Left lobe of liver (tissue), 2 donors: ENCODE data around the gene FGF6. TPM values are rescaled to one million over a fixed set of nuclear protein-coding genes. Genes with fewer than 3 reads are reported as not detected.
"Not testable (repeated sequence)": the region's sequence is repeated elsewhere in the genome, so short reads cannot be mapped to it uniquely, and the experiment has no call there.

Experiments
- ATAC-seq: fragments of 200-7000 bp; cut with Tn5 transposase; one replicate; pipeline ENCODE4 v1.9.1; 2020; ENCODE audit warnings: mild to moderate bottlenecking, moderate library complexity
- DNase-seq: peaks from one replicate; pipeline ENCODE4 v3.0.0-alpha.2; 2020; ENCODE audit warnings: low spot score
- total RNA-seq: library from RNA; stranded (reverse); gene quantifications from one replicate; pipeline ENCODE4 v1.2.1, GENCODE V29; 2021
- donor health status: DM: no; HTN: no; CAD: no; lungs with moderate emphysema.
- donor health status: DM: no; HTN: yes; CAD: no.

FGF6 gene, protein sequence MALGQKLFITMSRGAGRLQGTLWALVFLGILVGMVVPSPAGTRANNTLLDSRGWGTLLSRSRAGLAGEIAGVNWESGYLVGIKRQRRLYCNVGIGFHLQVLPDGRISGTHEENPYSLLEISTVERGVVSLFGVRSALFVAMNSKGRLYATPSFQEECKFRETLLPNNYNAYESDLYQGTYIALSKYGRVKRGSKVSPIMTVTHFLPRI
- total RNA-seq = not detected

DNA sequence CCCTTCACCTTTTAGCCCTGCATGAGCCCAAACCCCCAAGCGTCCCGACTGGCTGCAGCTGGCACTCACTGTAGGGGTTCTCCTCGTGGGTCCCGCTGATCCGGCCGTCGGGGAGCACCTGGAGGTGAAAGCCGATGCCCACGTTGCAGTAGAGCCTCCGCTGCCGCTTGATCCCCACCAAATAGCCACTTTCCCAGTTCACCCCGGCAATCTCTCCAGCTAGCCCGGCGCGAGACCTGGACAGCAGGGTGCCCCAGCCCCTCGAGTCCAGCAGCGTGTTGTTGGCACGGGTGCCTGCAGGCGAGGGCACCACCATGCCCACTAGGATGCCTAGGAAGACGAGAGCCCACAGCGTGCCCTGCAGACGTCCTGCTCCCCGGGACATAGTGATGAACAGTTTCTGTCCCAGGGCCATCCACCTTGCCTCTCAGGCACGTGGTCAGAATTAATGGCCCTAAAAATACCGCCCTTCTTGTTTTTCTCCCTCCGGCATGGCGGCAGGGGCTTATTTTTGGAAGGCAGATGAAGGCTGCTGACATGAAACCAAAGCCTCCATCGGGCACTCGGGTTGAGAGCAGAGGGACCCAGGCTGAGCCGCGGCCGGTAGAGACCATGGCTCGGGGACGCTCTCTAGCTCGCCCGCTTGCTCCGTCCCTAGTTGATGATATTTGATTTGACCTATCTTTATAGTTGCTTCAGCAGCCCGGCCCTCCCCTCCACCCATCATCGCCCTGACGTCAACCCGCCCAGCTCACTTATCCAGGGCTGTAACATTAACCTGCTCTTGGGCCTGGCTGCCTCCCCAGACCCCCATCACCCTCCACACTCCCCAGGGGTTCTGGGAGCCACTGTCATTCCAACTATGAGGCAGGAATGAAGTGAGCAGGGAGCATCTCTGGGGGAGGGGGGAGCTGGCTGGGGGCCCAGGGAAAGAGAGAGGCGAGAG, at the start of gene FGF6:
FGF6 (minus strand) TSS at position 660 of the 946 bp plus-strand sequence; CDS start at position 415, 245 bp downstream.
- peak; percentile 38 for DNase-seq
- ATAC-seq = no peak

DNA sequence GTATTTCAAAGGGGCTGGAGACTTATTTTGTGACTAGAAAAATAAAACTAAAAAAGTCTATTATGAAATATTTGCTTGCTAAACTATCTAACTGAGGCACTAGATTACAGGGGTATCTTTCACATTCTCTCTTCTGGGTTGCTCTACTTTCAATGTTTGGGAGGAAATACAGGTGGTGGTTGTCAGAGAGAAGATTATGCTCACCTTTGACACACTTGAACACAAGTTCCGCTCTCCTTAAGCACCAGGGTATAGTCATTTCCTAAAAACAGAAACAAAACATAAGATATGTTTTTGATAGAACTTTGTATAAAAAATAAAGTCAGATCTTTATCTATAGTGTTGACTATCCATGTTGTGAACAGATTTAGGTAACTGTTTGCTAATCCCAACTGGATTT, 45.4 kb upstream of the FGF6 start:
- DNase-seq (no peak), ATAC-seq (no peak)

DNA sequence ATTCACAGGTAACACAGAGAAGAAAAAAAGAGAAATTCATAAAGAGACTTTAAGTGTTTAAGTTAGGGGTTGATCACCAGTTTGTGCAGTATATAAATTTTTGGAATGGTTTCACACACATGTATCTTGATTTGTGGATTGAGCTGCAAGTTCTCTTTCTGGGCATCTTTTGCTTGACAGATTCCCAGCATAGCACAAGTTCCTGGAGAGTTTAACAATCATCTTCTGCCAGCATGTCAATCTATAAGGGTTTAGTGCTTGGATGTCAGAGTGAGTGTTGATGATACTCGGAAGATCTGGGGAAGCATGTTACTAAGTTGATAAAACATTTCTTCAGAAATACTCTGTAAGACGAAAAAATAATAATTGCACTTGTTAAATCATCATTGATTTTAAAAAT, 43.9 kb upstream of the FGF6 start:
- DNase-seq (no peak), ATAC-seq (no peak)

DNA sequence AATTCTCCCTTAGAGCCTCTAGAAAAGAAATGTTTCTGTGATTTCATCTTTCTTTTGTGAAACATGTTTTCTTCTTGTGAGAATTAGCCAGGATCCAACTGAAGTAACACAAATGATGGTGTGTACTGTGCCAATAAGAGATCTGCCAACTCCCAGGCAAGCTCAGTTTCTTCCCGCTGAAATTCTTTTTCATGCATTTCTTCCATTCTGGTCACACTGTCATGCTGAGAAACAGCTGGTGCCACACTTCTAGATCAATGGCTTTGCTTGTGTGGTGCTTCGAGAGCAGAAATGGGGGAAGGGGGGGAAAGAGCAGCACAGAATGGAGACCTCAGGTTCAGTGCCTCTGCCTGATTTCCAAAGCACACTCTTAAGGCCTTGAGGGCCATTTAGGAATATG, 41.4 kb upstream of the FGF6 start:
- no peak for ATAC-seq
- no peak for DNase-seq

DNA sequence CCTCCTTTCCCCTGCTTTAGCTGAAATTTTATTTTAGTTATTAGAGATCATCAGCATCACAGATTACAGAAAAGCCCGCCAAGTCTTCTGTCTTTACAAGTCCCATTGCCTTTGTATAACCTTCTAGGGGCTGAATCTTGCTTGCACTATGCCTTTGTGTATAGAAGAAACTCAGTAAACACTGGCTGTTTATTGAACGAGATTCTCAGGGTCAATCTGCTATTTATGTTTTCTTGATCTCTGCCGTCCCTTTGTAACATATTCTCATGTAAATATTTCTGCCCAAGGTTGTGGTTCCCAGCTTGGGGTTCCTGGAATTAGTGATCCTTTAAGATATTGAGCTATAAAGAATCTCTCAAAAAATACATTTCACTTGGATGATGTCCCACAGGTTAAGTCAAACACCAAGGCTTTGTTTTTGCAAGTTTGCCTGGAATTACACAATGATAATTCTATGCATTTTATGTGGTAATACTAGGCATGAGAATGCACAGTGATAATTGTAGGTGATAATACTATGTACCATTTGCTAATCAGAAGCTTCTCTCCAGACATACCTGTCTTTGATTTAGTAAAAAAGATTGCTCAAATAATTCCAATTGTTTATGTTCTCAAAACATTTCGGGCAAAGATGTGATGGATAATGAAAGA, 40.6 kb upstream of the FGF6 start:
- ATAC-seq (no peak), DNase-seq (no peak)

DNA sequence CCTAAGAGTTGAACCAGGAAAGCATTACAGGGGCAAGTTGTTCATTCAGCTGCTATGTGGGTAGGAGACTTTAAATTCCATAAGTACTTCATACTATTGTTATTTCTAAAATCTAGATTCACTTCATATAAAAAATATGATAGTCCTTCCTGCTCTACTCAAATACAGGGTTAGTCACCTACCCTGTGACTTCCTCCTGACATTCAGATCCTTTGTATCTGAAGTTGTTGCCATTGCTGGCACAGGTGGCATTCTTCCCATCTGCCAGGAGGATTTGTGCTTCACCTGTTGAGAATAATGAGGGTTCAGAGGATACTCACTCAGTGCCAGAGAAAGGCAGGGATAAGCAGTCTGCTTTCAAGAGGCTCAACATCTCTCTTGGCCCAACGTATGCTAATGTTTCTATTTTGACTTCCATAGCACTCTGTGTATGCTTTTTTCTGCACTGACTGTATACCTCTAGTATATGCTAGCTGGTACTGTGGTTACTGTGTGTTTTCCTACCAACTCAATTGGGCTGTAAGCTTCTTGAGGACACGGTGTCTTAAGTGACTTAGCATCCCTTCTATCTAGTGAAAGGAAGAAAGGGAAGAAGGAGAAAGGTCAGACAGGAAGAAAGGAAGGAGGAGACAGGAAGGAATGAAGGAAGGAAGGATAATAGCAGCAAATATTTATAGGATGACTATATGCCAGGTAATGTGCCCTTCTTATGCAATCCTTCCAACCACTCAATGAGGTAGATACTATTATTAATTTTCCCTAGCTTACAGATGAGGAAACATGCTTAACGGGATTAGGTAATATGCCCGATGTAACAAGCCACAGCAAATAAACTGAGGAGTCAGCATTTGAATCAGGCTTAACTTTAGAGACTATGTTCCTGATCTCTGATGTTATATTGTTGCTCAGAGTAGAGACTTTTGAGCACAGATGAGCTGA, 38.5 kb upstream of the FGF6 start:
- DNase-seq (no peak), ATAC-seq (no peak)

DNA sequence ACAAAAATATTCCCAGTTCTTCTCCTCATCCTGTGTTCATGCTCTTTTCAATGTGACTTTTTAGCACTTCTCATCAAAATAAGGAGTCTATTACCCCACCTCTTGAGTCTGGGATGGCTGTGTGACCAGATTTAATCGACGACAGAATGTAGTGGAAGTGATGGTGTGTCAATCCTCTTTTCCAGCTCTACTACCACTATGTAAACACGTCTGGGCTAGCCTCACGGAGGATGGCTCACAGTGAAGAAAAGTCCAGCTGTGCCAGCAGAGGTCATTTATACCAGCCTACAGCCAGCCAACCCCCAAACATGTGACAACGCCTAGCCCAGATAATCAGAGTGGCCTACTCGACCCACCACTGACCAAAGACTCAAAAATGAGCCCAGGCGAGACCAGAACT, 37.3 kb upstream of the FGF6 start:
- ATAC-seq (no peak), DNase-seq (no peak)

DNA sequence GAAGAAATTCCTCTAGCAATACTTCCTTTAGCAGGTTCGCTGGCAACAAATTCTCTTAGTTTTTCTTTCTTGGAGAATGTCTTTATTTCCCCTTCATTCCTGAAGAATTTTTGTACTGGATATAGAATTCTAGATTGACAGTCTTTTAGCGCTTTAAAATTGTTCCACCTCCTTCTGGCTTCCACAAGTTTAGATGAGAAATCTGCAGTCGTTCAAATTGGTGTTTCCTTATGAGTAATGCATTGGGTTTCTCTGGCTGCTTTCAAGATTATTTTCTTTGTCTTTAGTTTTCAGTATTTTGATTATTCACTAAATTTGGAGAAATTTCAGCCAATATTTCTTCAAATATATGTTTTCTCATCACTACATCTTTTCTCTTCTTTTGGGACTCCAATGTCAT, 33.3 kb upstream of the FGF6 start:
- DNase-seq = no peak
- ATAC-seq = no peak

DNA sequence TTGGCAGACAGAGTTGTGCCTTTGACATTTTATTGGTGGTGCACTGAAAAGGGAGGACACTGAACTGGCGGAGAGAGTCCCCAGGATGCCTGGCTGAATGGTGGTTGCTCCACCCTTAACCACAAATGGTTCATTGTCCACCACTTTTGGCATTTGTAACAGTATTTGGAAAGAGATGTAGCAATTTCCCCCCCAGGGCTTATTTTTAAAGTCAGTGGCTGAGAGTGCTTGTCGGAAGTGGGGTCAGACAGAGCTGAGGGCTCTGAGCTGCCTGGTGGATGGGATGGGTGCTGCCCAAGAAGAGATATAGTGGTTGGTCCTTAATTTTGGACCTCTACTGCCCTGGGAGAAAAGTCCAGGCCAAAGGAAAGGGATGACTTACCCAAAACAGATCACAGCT, 31.5 kb upstream of the FGF6 start:
- no peak for ATAC-seq
- DNase-seq = no peak

DNA sequence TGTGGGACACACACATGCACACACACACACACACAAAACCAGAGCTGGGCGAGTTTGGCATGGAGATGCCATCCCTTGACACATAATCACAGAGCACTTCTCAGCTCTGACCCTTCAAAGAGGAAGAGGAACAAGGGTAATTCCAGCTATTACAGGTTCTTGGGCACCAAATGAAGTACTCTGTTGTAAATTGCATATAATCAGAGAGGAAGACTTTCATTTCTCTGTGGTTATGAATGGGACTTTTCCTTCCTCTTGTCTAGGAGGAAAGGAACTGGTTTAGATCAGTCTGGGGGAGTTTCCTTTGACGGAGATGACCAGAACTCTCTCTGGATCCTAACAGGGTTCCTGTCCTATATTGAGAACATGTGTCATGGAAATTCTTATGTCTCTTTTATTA, 26.4 kb upstream of the FGF6 start:
- DNase-seq (no peak), ATAC-seq (no peak)

DNA sequence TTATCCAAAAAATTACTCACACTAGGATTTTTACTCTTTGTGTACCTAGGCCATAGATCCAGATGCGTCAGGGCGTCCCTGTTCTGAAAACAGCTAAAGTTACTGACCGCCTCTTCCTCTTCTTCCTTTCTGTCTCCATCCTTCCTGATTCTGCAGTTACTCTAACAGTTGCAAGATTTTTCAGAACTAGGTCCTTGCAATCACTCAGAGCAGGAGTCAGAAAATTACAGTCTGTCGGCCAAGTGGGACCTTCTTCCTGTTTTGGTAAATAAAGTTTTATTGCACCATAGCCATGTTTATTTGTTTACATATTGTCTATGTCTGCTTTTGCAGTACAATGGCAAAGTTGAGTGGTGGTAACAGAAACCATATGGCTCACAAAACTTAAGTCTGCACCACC, 25.6 kb upstream of the FGF6 start:
- DNase-seq (no peak), ATAC-seq (no peak)

DNA sequence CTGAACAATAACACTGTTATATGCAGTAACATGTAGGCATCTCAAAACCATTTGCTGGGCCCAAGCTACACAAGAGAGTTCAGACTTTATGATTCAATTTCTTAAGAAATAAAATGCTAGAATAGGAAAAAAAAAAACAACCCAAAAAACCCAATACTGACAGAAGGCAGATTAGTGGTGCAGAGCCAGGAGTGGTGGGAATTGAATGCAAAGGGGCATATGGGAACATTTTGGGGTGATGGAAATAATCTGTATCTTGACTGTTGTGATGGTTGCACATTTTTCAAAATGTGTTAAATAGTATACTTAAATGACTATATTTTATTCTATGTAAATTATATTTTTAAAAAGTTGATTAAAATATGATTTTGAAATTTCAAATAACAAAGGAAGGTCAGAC, 23.4 kb upstream of the FGF6 start:
- ATAC-seq (no peak), DNase-seq (no peak)

DNA sequence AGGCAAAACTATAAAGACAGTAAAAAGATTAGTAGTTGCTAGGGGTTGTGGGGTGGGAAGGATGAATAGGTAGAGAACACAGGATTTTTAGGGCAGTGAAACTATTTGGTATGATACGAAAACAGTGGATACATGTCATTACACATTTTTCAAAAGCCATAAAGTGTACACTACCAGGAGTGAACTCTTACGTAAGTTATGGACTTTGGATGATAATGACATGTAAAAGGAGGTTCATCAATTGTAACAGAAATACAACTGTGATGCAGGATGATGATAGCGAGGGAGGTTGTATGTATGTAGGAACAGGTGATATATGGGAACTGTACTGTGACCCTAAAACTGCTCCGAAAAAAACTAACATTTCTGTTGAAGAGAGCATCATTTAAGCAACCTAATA, 15.1 kb upstream of the FGF6 start:
- ATAC-seq (no peak), DNase-seq (no peak)

DNA sequence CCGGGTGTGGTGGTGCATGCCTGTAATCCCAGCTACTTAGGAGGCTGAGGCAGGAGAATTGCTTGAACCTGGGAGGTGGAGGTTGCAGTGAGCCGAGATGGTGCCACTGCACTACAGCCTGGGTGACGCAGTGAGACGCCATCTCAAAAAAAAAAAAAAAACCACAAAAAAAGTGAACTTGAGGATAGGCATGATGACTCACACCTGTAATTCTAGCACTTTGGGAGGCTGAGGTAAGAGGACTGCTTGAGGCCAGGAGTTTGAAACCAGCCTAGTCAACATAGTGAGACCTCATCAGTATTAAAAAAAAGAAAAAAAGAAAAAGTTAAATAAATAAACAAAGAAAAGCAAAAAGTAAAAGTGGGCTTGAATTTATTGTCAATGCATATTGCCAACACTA, 10.2 kb upstream of the FGF6 start:
- ATAC-seq, DNase-seq: not testable (repeated sequence)

DNA sequence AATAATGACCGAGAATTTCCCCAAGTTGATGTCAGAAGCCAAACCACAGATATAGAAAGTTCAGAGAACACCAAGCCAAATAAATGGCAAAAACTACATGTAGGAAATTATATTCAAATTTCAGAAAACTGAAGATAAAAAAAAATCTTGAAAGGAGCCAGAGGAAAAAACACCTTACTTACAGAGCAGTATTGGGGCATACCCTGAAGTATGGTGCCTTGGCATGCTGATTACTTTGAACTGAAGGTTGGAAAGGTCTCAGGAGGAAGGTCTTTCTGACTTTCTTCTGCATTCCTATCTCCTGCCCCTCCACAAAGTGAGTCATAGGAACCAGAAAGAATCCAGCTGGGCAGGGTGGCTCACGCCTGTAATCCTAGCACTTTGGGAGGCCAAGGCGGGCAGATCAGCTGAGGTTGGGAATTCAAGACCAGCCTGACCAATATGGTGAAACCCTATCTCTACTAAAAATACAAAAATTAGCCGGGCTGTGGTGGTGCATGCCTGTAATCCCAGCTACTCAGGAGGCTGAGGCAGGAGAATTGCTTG, 8.8 kb upstream of the FGF6 start:
- no peak for ATAC-seq
- DNase-seq = no peak

DNA sequence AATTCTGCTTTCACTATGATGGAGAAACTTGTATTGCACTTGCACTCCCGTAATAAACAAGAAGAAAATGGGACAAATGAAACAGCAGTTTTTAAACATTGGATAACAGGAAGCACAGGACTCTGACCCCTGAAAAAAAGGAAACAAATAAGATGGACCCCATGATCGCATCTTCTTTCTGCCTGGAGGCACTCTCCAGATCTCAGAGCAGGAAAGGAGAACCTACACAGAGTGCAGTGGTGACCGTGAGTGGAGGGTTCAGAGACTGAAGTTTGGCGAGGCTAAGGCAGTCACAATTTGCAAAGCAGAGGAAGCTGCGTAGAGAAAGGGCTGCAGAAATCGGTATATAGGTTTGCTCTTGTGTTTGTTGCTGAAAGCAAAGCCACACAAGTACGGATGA, 6.1 kb upstream of the FGF6 start:
- ATAC-seq (peak; percentile 25), DNase-seq (no peak)

DNA sequence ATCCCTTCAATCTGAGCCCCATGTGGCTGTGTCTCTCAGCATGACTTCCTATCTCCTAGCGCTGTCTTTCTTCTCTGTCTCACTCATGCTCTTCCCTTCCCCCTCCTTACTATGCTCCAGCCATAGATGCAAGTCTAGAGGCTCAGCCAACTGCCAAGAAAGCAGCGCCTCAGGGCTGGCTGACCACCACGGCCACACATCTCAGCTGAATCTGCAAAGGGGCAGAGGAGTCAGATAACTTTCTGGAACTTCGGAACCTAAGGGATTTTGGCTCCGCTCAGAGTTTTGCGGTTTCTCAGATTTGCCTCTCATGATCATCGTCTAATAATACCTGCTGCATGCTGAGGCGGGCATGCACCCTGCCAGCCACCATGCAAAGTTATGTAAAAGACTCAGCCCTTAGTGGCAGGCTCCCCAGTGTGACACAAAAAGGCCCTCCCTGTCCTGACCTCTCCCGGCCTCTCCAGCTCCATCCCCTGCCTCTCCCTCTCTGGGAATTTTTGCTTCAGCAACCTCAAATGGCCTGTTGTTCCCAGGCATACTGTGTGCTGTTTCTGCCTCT, 5.0 kb upstream of the FGF6 start:
- no peak for ATAC-seq
- DNase-seq = no peak

DNA sequence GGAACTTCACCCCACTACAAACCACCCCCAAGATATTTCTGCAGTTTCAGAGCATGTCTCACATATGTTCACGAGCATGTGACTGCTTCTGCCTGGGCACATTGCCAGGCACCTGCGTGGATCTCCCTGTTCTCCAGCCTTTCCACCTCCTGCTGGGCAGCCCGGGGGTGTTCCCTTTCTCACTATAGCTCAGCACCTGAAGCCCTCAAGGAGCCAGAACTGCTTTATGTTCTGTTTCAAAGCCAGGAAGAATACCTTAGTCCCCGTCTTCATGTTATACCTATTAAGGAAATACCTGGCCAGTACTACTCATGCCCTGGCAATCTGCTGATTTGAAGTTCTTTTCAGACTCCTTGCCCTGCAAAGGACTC, 4.2 kb upstream of the FGF6 start:
- ATAC-seq (no peak), DNase-seq (no peak)

DNA sequence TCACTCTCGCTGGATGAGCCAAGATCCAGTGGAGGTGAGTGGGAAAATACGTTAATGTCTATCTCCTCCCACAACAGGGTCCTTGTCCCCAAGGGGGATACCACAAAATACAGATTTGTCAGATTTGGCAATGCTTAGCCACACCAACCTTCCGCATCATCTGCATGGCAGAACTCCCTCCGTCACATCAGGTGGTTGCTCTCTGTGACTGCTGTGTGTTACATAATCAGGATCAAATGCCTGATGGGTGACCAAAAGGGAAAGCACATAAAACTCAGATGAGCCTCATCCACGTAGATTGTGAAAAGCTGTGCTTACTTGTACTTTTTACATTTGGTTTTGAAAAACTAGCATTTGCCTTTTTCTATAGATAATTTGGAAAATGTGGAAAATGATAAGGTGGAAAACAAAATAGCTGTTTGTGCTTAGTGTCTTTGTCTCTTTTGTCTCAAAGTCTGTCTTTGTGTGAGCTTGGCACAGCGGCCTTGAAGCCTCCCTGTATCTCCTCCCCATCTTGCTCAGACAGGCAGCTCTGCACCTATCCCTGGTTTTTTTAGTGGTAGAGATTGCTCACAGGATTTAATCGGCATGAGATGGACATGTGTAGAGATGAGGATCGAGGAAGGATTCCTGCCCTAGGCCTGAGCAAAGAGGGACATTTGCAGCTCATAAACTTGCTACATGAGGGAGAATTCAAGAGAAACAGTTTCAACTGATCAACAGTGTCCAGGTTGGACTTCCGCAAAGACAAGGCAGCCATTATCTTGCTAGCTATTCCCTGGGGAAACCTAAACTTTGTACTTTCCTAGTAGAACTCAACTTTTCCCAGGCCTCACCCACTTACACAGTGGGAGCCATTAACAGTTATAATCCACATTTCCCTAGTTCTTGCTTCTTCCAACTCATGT, 3.6 kb upstream of the FGF6 start:
- ATAC-seq (no peak), DNase-seq (no peak)
